ENCODE results near the gene OR1C1.
"Not testable (repeated sequence)": the region's sequence is repeated elsewhere in the genome, so short reads cannot be mapped to it uniquely, and the experiment has no call there.

OR1C1 gene, protein sequence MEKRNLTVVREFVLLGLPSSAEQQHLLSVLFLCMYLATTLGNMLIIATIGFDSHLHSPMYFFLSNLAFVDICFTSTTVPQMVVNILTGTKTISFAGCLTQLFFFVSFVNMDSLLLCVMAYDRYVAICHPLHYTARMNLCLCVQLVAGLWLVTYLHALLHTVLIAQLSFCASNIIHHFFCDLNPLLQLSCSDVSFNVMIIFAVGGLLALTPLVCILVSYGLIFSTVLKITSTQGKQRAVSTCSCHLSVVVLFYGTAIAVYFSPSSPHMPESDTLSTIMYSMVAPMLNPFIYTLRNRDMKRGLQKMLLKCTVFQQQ

DNA sequence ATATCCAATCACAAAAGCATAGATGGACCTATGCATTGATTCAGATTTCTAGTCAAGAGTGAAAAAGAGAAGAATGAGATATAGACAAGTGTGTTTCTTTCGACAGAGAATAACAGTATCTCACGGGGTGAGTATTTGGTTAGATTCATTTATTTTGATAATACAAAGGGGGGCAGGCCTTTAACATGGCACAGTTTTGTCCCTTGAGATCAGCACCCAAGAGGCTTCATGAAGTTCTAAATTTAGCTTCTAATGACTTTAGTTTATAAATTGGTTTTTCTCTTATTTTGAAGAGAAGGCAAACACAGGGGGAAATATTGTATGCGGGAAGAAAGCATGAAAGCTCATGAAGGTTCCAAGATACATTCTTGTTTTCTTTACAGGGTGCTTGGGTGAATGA, at the start of gene OR1C1:
Gene OR1C1 (minus strand): TSS at position 101 of the 400 bp plus-strand sequence. CDS start 2,150 bp downstream, outside the sequence.
- DNase-seq: no peak

GRCh38 chr1:247797518-247797917, 37.2 kb upstream of the OR1C1 start:
- DNase-seq: no peak

GRCh38 chr1:247769603-247770002, 9.2 kb upstream of the OR1C1 start:
- DNase-seq: no peak

GRCh38 chr1:247754311-247754710, 6.0 kb downstream of the OR1C1 start:
- DNase-seq: not testable (repeated sequence)

GRCh38 chr1:247749870-247750269, 10.5 kb downstream of the OR1C1 start:
- DNase-seq: no peak

DNA sequence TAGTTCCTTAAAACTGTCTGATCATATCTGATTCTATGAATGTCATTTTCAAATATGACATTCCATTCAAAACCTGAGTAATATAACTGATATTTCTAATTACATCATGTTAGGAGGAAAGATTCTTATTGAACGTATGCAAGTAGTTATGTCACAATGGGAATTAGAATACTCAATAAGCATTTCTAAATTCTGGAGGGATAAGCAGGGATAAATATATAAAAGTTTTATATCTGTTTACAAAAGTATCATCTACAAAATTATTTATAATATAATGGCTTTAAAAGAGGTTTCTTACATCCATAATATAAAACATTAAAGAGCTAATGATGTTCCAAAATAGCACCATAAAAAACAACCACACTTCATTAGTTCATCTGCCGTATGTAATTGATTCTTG, 12.3 kb downstream of the OR1C1 start, which contains the start of gene OR14A2:
Gene OR14A2 (minus strand): TSS at position 101 of the 400 bp plus-strand sequence.
- no peak for DNase-seq

- no peak for DNase-seq
Measured at GRCh38 chr1:247747616-247748015, 12.7 kb downstream of the OR1C1 start.

DNA sequence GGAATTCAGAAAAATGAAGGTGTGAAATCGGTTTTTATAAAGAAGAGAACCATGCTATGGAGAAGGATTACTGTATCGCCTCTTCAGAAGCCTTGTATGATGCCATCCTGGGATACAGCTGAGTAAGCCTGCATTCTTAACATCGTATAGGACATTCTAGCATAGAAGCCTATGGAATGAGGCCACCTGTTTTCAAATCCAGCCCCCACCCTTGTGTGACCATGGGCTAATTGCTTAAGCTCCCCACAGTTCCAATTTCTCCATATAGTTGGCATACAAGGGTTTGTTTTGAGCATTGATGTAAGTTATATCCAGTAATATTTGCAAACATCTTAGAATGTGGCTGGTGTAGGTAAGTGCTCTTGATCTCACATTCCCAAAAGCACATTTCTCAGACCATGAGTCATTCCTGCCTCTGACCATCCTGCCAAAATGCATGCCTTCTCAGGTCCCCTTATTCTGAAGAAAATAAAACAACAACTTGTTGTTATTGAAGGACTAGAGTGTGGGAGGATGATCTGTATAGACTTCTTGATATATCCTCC, 13.9 kb downstream of the OR1C1 start:
- DNase-seq: no peak

DNA sequence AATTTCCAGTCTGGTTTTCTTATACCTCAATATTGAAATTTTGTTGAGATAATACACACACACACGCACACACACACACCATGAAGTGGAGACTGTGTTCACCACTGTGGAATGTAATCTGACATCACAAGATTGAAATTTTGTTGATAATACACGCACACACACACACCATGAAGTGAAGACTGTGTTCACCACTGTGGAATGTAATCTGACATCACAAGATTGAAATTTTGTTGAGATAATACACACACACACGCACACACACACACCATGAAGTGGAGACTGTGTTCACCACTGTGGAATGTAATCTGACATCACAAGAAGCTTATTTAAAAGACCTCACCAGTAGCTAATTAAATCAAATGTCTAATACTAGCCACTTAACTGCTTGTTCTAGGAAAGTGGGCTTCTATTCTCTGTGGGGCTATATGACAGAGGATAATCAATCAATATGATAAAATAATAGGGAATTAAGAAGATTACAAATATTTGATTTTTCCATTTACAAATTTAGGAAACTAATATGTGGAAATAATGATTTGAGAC, 18.1 kb downstream of the OR1C1 start:
- DNase-seq: not testable (repeated sequence)

DNA sequence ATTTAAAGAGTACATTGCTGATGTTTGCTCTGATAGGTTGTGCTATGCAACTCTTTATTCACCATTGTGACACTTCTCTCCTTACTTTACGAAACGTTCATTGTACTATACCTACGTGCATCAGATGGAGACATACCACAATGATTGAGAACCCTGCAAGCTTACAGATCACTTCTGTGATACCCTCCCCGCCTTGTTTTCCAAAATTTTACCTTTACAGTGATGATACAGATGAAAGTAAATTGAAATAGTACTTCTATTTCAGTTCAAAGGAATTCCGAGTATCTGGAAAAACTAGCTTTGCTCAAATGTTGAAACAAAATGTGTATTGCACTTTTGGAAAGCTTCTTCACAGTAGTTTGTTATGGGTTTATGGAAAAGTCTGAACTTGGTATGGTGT, 18.6 kb downstream of the OR1C1 start:
- DNase-seq: no peak

DNA sequence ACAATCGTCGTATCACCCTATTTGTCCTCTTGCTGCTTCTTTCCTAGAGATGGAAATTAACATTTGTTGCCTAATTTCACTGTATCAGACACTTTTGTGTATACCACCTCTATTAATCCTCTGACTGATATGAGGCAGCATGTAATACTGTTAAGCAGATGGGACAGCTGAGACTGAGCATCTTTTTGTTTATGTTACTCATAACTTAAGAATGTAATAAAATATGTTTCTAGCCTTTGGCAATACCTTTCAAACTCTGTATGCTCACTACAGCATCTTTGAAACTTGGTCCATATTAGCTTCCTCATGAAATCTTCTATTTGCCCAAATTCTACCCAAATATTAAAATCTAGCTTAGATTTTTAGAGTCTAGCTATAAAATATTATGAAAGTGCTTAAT, 19.6 kb downstream of the OR1C1 start:
- no peak for DNase-seq

DNA sequence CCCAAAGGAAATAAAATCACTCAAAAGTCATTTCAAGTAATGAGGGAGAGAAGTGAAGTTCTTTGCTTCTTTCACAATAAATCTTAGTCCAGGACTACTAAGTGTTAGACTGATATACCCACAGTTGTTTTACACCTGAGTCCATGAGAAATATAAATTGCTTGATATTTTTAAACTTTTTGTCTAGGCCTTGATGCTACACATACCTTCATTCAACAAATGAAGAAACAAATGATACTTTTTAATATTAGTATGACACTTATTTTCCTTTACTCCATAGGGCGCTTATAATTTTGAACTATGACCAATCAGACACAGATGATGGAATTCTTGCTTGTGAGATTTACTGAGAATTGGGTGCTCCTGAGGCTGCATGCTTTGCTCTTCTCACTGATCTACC, 22.0 kb downstream of the OR1C1 start, which contains the start of gene OR14K1:
Gene OR14K1 (plus strand): TSS at position 301 of the 400 bp plus-strand sequence. CDS start 0 bp downstream, at position 301.
- DNase-seq: no peak

DNA sequence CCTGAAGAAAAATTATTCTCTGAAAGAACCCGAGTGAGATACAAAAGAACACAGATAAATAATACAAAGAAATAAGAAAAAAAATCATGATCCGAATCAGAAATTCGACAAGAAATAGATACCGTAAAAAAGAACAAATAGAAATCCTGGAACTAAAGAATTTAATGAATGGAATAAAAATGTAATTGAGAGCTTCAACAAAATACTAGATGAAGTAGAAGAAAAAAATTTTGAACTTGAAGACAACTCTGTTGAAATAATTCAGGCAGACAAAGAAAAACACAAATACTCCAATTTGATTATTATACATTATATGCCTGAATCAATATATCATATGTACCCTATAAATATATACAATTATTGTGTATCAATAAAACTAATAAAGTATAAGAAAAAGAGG, 39.1 kb downstream of the OR1C1 start:
- no peak for DNase-seq

GRCh38 chr1:247716546-247716945, 43.8 kb downstream of the OR1C1 start, which contains the start of gene OR6F1:
TSS of gene OR6F1 (minus strand) at chr1:247716646. CDS start at chr1:247712755, 3,891 bp downstream.
- DNase-seq: no peak

- DNase-seq: no peak
Measured at GRCh38 chr1:247713753-247714152, 46.6 kb downstream of the OR1C1 start.

- DNase-seq: not testable (repeated sequence)
Measured at GRCh38 chr1:247710681-247711080, 49.7 kb downstream of the OR1C1 start.
